Measurements from ENCODE around the gene SNX14. TPM values are rescaled to one million over a fixed set of nuclear protein-coding genes. Genes with fewer than 3 reads are reported as not detected.

SNX14 gene
- total and polyA plus RNA-seq, 10 of the 15 experiments (the other 5 are each of a cell fraction or from before 2014, with no cell fraction given) = 34.2 to 122 (median 51.0) TPM

DNA sequence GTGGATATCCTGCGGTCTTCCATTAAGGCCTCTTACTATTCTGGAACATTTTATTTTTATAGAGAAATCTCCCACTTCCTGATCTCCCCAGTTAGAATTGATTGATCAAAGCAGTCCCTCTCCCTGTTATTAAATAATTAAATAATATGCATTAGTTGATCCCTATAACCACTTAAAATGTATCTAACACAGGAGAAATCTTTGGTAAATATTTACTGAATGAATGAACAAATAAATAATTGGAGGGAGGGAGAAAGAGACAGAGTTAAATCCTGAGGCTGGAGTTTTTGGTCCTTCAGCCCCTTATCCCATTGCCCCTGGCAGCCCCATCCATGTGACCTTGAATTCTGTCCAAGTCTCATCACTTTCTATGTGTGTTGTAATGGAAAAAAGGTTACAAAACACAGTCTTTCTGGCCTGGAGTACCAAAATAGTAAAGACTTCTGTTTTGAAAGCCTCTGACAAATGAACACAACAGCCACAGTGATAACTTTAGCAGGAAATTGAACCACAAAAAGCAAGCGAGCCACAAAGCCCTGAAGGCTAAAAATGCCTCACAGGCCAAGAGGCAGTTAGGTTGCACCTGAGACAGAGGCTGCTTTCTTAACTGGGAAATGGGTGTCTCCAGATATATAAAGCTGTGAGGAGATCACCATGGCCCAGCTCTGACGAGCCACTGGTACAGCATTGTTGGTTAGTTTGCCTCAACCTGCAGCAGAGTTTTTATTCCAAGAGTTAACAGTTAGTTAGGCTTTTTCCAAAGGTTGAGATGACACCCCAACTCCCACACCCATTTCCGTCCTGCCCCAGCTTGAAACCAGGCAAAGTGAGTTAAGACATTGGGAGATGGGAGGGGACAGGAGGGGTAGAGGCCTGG lies 132.5 kb downstream of the SNX14 start (continued):
- TF ChIP-seq SMC3 (IDR thresholded peaks at IDR 0.05; ENCODE audit: borderline replicate concordance, low read length) (no peak; the same call in 1 of the 2 replicates), EP300 (IDR thresholded peaks at IDR 0.05; ENCODE audit: borderline replicate concordance in 1 of 2, control insufficient read depth in 1 of 2, low read depth in 2 of 2, low read length in 2 of 2) (peak; percentile 89 to 92), MAX (IDR thresholded peaks at IDR 0.05; ENCODE audit: low read depth, low read length) (no peak), WRNIP1 (IDR thresholded peaks at IDR 0.05; ENCODE audit: borderline replicate concordance, low read depth, low read length) (no peak), NBN (IDR thresholded peaks at IDR 0.05) (peak; percentile 57; the same call in 1 of the 2 replicates), TCF7 (IDR thresholded peaks at IDR 0.05; ENCODE audit: borderline replicate concordance) (0 out of 2 replicates have a peak, but pooled peaks have one; percentile 15), SMARCA5 (IDR thresholded peaks at IDR 0.05) (no peak), HDAC2 (IDR thresholded peaks at IDR 0.05) (no peak), ZNF592 (IDR thresholded peaks at IDR 0.05) (0 out of 2 replicates have a peak, but pooled peaks have one; percentile 55), HDGF (IDR thresholded peaks at IDR 0.05) (no peak), CHD4 (IDR thresholded peaks at IDR 0.05) (no peak), DPF2 (IDR thresholded peaks at IDR 0.05) (peak; percentile 63; the same call in 1 of the 2 replicates), NFIC (IDR thresholded peaks at IDR 0.05; ENCODE audit: low read depth, low read length) (peak; percentile 91), ZSCAN29 (IDR thresholded peaks at IDR 0.05) (0 out of 2 replicates have a peak, but pooled peaks have one; percentile 42), RELB (IDR thresholded peaks at IDR 0.05; ENCODE audit: low read depth) (peak; percentile 81; the same call in 1 of the 2 replicates), SP1 (IDR thresholded peaks at IDR 0.05; ENCODE audit: low read depth, low read length) (peak; percentile 15), MTA2 (IDR thresholded peaks at IDR 0.05; ENCODE audit: low read depth) (peak; percentile 84), YBX1 (IDR thresholded peaks at IDR 0.05) (no peak), CBX5 (IDR thresholded peaks at IDR 0.05; ENCODE audit: low read depth) (no peak), IKZF1 (conservative IDR thresholded peaks at IDR 0.05) (peak; percentile 74)
- TF ChIP-seq, protein P1, sequence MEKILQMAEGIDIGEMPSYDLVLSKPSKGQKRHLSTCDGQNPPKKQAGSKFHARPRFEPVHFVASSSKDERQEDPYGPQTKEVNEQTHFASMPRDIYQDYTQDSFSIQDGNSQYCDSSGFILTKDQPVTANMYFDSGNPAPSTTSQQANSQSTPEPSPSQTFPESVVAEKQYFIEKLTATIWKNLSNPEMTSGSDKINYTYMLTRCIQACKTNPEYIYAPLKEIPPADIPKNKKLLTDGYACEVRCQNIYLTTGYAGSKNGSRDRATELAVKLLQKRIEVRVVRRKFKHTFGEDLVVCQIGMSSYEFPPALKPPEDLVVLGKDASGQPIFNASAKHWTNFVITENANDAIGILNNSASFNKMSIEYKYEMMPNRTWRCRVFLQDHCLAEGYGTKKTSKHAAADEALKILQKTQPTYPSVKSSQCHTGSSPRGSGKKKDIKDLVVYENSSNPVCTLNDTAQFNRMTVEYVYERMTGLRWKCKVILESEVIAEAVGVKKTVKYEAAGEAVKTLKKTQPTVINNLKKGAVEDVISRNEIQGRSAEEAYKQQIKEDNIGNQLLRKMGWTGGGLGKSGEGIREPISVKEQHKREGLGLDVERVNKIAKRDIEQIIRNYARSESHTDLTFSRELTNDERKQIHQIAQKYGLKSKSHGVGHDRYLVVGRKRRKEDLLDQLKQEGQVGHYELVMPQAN (conservative IDR thresholded peaks at IDR 0.05) = no peak
- TF ChIP-seq, protein P2, sequence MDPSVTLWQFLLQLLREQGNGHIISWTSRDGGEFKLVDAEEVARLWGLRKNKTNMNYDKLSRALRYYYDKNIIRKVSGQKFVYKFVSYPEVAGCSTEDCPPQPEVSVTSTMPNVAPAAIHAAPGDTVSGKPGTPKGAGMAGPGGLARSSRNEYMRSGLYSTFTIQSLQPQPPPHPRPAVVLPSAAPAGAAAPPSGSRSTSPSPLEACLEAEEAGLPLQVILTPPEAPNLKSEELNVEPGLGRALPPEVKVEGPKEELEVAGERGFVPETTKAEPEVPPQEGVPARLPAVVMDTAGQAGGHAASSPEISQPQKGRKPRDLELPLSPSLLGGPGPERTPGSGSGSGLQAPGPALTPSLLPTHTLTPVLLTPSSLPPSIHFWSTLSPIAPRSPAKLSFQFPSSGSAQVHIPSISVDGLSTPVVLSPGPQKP (IDR thresholded peaks at IDR 0.05; ENCODE audit: low read depth, low read length) = no peak
